Caco-2 (cell line): ENCODE measurements around the gene AKR1C3. TPM values are rescaled to one million over a fixed set of nuclear protein-coding genes. Genes with fewer than 3 reads are reported as not detected.

ENCODE experiments used
- BruUV-seq: library from RNA; stranded (reverse); fragments of 400-500 nt; replicated peaks from 2 replicates; lab custom pipeline; 2021; lab: Mats Ljungman, UMichigan
- CTCF ChIA-PET: fragments of 300-600 bp; sonication (Branson Sonifier 250); formaldehyde crosslinking; loops from one replicate; lab custom pipeline; 2022; ENCODE audit warnings: antibody characterized with exemption; lab: Charles Lee
- POLR2A ChIA-PET: fragments of 300-600 bp; sonication (Branson Sonifier 250); formaldehyde crosslinking; loops from one replicate; lab custom pipeline; 2022; ENCODE audit warnings: antibody characterized with exemption; lab: Charles Lee
- DNase-seq, 2 experiments: peaks; one replicate each; pipeline versions ENCODE4 v3.0.0 to v3.0.0-alpha.2; 2020 to 2022
- H3K27me3 ChIP-seq: replicated peaks from 2 replicates; pipeline ENCODE4 v1.6.0; 2011; ENCODE audit warnings: low read length; ENCODE audit not compliant: control insufficient read depth, insufficient read depth
- H3K36me3 ChIP-seq: 2 replicates; pipeline ENCODE4 v1.5.1; 2011; ENCODE audit warnings: low read length; ENCODE audit not compliant: control insufficient read depth, insufficient read depth
- H3K4me1 ChIP-seq: fragments of 250-450 bp; sonication (Bioruptor Pico); 2 replicates; pipeline ENCODE4 v1.5.1; 2020; ENCODE audit warnings: mild to moderate bottlenecking
- H3K4me3 ChIP-seq: 2 replicates; pipeline ENCODE4 v1.5.1; 2011; ENCODE audit warnings: low read depth, mild to moderate bottlenecking, control low read depth, low read length
- H3K9me3 ChIP-seq: fragments of 250-450 bp; sonication (Bioruptor Pico); 2 replicates; pipeline ENCODE4 v1.5.1; 2020; ENCODE audit warnings: mild to moderate bottlenecking, moderate library complexity
- H3K27ac Mint-ChIP-seq: one replicate; pipeline ENCODE4 v1.8.0; 2022; ENCODE audit warnings: mixed read lengths; ENCODE audit not compliant: unreplicated experiment
- H3K27me3 Mint-ChIP-seq: one replicate; pipeline ENCODE4 v1.8.0; 2022; ENCODE audit warnings: mixed read lengths; ENCODE audit not compliant: insufficient read depth, unreplicated experiment
- H3K36me3 Mint-ChIP-seq: one replicate; pipeline ENCODE4 v1.8.0; 2022; ENCODE audit warnings: mild to moderate bottlenecking, mixed read lengths; ENCODE audit not compliant: insufficient read depth, unreplicated experiment
- H3K4me1 Mint-ChIP-seq: one replicate; pipeline ENCODE4 v1.8.0; 2022; ENCODE audit warnings: low read depth, mixed read lengths; ENCODE audit not compliant: unreplicated experiment
- H3K4me3 Mint-ChIP-seq: one replicate; pipeline ENCODE4 v1.8.0; 2022; ENCODE audit warnings: mild to moderate bottlenecking, moderate library complexity, mixed read lengths; ENCODE audit not compliant: unreplicated experiment
- H3K9me3 Mint-ChIP-seq: one replicate; pipeline ENCODE4 v1.8.0; 2022; ENCODE audit warnings: mixed read lengths; ENCODE audit not compliant: unreplicated experiment
- intact Hi-C: fragments of 100-400 bp; cut with micrococcal nuclease; formaldehyde crosslinking; loops from one replicate; pipeline ENCODE4 v1.10.0; 2022; ENCODE audit not compliant: unreplicated experiment
- total RNA-seq: library from RNA; stranded (reverse); gene quantifications from 2 replicates; pipeline ENCODE4 v1.2.3, GENCODE V29; 2022
- TF ChIP-seq, protein P1 (sequence below), 2 experiments: fragments of 200-600 bp in 1 of 2; IDR thresholded peaks; 1 replicate in 1 of 2; 2 replicates in 1 of 2; pipeline versions ENCODE4 v1.5.1 to v1.8.0; 2011 to 2022; ENCODE audit warnings: antibody characterized with exemption in 1 of 2, control low read depth in 1 of 2, inconsistent platforms in 1 of 2, low read depth in 1 of 2, low read length in 1 of 2, mild to moderate bottlenecking in 1 of 2, moderate library complexity in 1 of 2; ENCODE audit not compliant: insufficient read depth in 1 of 2, severe bottlenecking in 1 of 2, unreplicated experiment in 1 of 2

The AKR1C3 gene
- total RNA-seq, 1 experiment from 2014 or later = 115 TPM

DNA sequence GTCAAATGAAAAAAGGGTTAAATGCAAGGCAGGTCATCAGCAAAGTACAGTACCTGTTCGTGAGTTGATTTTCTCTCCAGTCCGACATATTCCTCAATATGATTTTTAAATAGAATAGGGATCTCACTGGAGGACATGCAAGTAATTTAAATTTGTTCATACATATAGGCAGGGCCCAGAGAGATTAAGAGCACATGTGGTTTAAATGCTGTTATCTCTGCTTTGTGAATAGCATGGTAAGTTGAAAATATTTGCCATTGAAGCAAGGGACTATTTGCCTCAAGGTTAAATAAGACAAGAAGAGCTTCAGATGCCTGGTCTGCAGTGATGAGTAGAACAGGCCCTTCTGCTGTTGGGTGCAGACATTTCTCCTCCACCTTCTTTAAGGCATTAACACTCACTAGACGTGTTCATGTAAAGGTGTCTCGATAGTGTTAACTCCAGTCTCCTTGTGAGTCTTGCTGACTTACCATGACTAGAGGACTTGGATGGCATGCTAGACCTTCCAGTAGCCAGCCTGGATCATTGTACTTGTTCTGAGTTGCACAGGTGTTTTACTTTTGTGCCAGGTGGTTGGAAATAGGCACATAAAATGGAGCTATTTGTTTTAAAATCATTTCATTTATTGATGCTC is 15.6 kb upstream of the AKR1C3 start:
- DNase-seq = no peak

DNA sequence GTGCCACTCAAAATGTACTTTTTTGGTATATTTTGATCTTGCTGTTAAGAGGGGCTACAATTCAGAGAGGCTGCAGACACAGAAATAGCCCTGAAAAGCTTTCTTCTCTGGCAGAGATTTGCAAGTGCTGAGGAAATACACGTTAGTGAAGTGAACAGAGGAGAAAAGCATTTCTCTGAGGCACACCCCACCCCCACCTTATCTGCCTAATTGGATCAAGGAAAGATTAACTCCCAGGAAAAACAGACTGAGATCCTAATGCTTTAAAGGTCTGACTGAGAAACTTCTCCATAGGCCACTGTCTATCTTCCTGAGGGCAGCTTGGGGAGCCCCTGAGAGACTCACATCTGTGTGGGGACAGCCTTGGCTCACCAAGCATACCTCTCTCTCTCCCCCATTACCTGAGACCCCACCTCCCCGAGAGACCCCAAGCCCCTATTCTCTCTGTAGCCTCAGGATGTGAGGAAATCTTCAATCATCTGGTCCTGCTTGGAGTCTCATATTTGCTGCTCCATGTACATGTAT is 14.8 kb upstream of the AKR1C3 start:
- intact Hi-C loops = no loop called here
- H3K9me3 ChIP-seq = 0 out of 2 replicates have a peak, but pooled peaks cover 3% of the 10 kb centered on the region
- BruUV-seq = no TSS peak
- H3K4me1 Mint-ChIP-seq = peaks cover 40% of the 10 kb centered on the region
- H3K4me3 ChIP-seq = no peak overlapping the region
- TF ChIP-seq, protein P1, sequence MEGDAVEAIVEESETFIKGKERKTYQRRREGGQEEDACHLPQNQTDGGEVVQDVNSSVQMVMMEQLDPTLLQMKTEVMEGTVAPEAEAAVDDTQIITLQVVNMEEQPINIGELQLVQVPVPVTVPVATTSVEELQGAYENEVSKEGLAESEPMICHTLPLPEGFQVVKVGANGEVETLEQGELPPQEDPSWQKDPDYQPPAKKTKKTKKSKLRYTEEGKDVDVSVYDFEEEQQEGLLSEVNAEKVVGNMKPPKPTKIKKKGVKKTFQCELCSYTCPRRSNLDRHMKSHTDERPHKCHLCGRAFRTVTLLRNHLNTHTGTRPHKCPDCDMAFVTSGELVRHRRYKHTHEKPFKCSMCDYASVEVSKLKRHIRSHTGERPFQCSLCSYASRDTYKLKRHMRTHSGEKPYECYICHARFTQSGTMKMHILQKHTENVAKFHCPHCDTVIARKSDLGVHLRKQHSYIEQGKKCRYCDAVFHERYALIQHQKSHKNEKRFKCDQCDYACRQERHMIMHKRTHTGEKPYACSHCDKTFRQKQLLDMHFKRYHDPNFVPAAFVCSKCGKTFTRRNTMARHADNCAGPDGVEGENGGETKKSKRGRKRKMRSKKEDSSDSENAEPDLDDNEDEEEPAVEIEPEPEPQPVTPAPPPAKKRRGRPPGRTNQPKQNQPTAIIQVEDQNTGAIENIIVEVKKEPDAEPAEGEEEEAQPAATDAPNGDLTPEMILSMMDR (IDR thresholded peaks at IDR 0.05; ENCODE audit: insufficient read depth in 1 of 2, low read depth in 1 of 2, low read length in 1 of 2, severe bottlenecking in 1 of 2, unreplicated experiment in 1 of 2) = no peak
- no peaks in the 10 kb centered on the region for H3K36me3 ChIP-seq
- no peaks in the 10 kb centered on the region for H3K27me3 Mint-ChIP-seq
- H3K27ac Mint-ChIP-seq = peak overlapping the region; percentile 24
- H3K4me1 ChIP-seq = peaks cover 29% of the 10 kb centered on the region
- H3K36me3 Mint-ChIP-seq = peaks cover 11% of the 10 kb centered on the region
- ChIA-PET POLR2A (no interaction called here), CTCF (interaction anchor here (0.6 kb wide), 1 partner anchor 1012 kb away, joined by 6 read pairs; no protein-coding TSS in a partner anchor)
- H3K9me3 Mint-ChIP-seq = peaks cover 34% of the 10 kb centered on the region
- H3K4me3 Mint-ChIP-seq = no peak overlapping the region
- H3K27me3 ChIP-seq = no peaks in the 10 kb centered on the region
- no peak for DNase-seq

More for the DNA sequence above, 15.6 kb upstream of the AKR1C3 start:
- Histone ChIP-seq H3K27me3 (no peaks in the 10 kb centered on the region), H3K9me3 (0 out of 2 replicates have a peak, but pooled peaks cover 3% of the 10 kb centered on the region), H3K36me3 (no peaks in the 10 kb centered on the region), H3K4me1 (peaks cover 35% of the 10 kb centered on the region), H3K4me3 (no peak overlapping the region)
- H3K36me3 Mint-ChIP-seq = peaks cover 11% of the 10 kb centered on the region
- H3K4me1 Mint-ChIP-seq = peaks cover 46% of the 10 kb centered on the region
- peak overlapping the region; percentile 24 for H3K27ac Mint-ChIP-seq
- intact Hi-C loops = no loop called here
- ChIA-PET CTCF (interaction anchor here (0.6 kb wide), 1 partner anchor 1013 kb away, joined by 6 read pairs; no protein-coding TSS in a partner anchor), POLR2A (no interaction called here)
- H3K9me3 Mint-ChIP-seq = peaks cover 41% of the 10 kb centered on the region
- no peaks in the 10 kb centered on the region for H3K27me3 Mint-ChIP-seq
- no TSS peak for BruUV-seq
- H3K4me3 Mint-ChIP-seq = no peak overlapping the region
- TF ChIP-seq, protein P1 (IDR thresholded peaks at IDR 0.05; ENCODE audit: insufficient read depth in 1 of 2, low read depth in 1 of 2, low read length in 1 of 2, severe bottlenecking in 1 of 2, unreplicated experiment in 1 of 2) = no peak

DNA sequence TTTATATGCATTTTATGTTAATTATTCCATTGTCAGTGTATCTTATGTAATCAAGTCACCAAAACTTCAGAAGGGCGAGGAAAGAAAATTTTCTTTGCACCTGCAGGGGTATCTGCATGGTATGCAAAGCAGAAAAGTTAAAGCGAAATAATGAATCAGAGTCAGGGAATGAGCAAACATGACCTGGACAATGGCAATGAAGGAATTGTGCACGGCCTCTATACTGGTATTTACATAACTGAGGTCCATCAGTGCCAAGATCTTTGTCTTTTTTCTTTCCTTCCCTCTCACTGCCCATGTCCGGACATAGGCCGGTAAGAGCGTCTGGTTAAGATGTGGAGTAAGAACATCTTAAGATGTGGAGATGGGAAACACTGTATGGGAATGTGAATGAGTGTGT is 14.4 kb upstream of the AKR1C3 start:
- POLR2A ChIA-PET = no interaction called here
- intact Hi-C loops = no loop called here
- CTCF ChIA-PET = no interaction called here

More for the DNA sequence above, 14.4 kb upstream of the AKR1C3 start:
- Mint-ChIP-seq H3K4me3 (peak overlapping the region; percentile 2), H3K27me3 (no peaks in the 10 kb centered on the region), H3K4me1 (peaks cover 36% of the 10 kb centered on the region), H3K36me3 (peaks cover 11% of the 10 kb centered on the region), H3K27ac (peak overlapping the region; percentile 24), H3K9me3 (peaks cover 29% of the 10 kb centered on the region)
- Histone ChIP-seq H3K27me3 (no peaks in the 10 kb centered on the region), H3K36me3 (no peaks in the 10 kb centered on the region), H3K4me1 (peaks cover 29% of the 10 kb centered on the region), H3K9me3 (0 out of 2 replicates have a peak, but pooled peaks cover 3% of the 10 kb centered on the region), H3K4me3 (no peak overlapping the region)
- BruUV-seq = no TSS peak
- TF ChIP-seq, protein P1 (IDR thresholded peaks at IDR 0.05; ENCODE audit: insufficient read depth in 1 of 2, low read depth in 1 of 2, low read length in 1 of 2, severe bottlenecking in 1 of 2, unreplicated experiment in 1 of 2) = no peak
- no peak for DNase-seq
